ENCODE results near the gene UQCR11.

GRCh38 chr19:1567848-1568227 lies 37.4 kb downstream of the UQCR11 start:
- TF ChIP-seq CTCF (conservative IDR thresholded peaks at IDR 0.05; ENCODE audit: low read length) (no peak), EZH2phosphoT487 (IDR thresholded peaks at IDR 0.05; ENCODE audit: borderline replicate concordance, low read depth, low read length) (no peak)
